Mesothelial cell of epicardium (in vitro differentiated cells): ENCODE results near the gene ISYNA1. TPM values are rescaled to one million over a fixed set of nuclear protein-coding genes. Genes with fewer than 3 reads are reported as not detected.

Experiments used
- DNase-seq, 2 experiments: peaks; one replicate each; pipeline ENCODE4 v3.0.0; 2021; ENCODE audit warnings: low spot score in 2 of 2; ENCODE audit not compliant: unreplicated experiment in 2 of 2
- H3K27ac Mint-ChIP-seq: 2 replicates; pipeline ENCODE4 v1.8.0; 2021; ENCODE audit warnings: mixed read lengths
- H3K27me3 Mint-ChIP-seq: 2 replicates; pipeline ENCODE4 v1.8.0; 2021; ENCODE audit warnings: low read depth, mixed read lengths
- H3K36me3 Mint-ChIP-seq: 2 replicates; pipeline ENCODE4 v1.8.0; 2021; ENCODE audit warnings: mixed read lengths
- H3K4me1 Mint-ChIP-seq: 2 replicates; pipeline ENCODE4 v1.8.0; 2021; ENCODE audit warnings: mixed read lengths
- H3K4me3 Mint-ChIP-seq: 2 replicates; pipeline ENCODE4 v1.8.0; 2021; ENCODE audit warnings: mild to moderate bottlenecking, moderate library complexity, mixed read lengths
- H3K9me3 Mint-ChIP-seq: 2 replicates; pipeline ENCODE4 v1.8.0; 2021; ENCODE audit warnings: mixed read lengths
- total RNA-seq: library from RNA; stranded (reverse); gene quantifications from 3 replicates; pipeline ENCODE4 v1.2.1, GENCODE V29; 2021
- TF ChIP-seq, protein P1 (sequence below): fragments of 200-600 bp; sonication (generic); IDR thresholded peaks from one replicate; pipeline ENCODE4 v1.5.0; 2021; ENCODE audit warnings: antibody characterized with exemption; ENCODE audit not compliant: unreplicated experiment

The ISYNA1 gene
- total RNA-seq, 1 donor from 2014 or later, result 826 TPM

- no peak overlapping the region for H3K27ac Mint-ChIP-seq
- H3K27me3 Mint-ChIP-seq, result peaks cover 2% of the 10 kb centered on the region
Observed at GRCh38 chr19:18392926-18393325, 45.0 kb downstream of the ISYNA1 start.

GRCh38 chr19:18392417-18392816 is 45.5 kb downstream of the ISYNA1 start:
- H3K27me3 Mint-ChIP-seq, result peaks cover 4% of the 10 kb centered on the region
- H3K4me3 Mint-ChIP-seq, result no peak overlapping the region
- H3K9me3 Mint-ChIP-seq, result no peaks in the 10 kb centered on the region
- DNase-seq, result no peak
- H3K27ac Mint-ChIP-seq, result no peak overlapping the region
- no peaks in the 10 kb centered on the region for H3K36me3 Mint-ChIP-seq
- TF ChIP-seq, protein P1, sequence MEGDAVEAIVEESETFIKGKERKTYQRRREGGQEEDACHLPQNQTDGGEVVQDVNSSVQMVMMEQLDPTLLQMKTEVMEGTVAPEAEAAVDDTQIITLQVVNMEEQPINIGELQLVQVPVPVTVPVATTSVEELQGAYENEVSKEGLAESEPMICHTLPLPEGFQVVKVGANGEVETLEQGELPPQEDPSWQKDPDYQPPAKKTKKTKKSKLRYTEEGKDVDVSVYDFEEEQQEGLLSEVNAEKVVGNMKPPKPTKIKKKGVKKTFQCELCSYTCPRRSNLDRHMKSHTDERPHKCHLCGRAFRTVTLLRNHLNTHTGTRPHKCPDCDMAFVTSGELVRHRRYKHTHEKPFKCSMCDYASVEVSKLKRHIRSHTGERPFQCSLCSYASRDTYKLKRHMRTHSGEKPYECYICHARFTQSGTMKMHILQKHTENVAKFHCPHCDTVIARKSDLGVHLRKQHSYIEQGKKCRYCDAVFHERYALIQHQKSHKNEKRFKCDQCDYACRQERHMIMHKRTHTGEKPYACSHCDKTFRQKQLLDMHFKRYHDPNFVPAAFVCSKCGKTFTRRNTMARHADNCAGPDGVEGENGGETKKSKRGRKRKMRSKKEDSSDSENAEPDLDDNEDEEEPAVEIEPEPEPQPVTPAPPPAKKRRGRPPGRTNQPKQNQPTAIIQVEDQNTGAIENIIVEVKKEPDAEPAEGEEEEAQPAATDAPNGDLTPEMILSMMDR, result no peak
- peaks cover 4% of the 10 kb centered on the region for H3K4me1 Mint-ChIP-seq

More at GRCh38 chr19:18392926-18393325, 45.0 kb downstream of the ISYNA1 start:
- no peak for DNase-seq
- TF ChIP-seq, protein P1, result no peak
- Mint-ChIP-seq H3K4me3 (no peak overlapping the region), H3K9me3 (no peaks in the 10 kb centered on the region), H3K36me3 (no peaks in the 10 kb centered on the region), H3K4me1 (peaks cover 2% of the 10 kb centered on the region)

DNA sequence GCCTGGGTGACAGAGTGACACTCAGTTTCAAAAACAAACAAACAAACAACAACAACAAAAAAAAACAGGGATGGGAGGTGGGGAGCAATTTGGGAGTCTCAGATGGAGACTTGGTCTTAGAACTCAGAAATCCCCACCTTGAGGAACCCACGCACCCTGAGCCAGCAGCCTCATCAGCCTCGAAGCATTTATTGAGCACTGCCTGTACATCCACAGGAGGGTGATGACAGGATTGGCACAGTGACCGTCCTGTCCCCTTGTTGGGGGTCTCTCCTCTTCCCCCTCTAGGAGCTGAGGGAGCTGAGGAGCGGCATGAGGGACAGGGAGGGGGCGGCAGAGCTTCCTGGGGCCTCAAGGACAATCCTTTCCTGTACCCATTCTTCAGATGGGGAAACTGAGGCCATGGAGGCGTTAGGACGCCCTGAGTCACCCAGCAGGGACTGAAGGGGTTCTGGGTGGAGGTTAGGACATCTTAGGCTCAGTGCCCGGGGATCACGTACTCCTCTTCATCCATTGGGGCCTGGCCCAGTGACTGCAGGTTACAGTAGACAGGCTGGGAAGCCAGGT is 46.3 kb downstream of the ISYNA1 start:
- Mint-ChIP-seq H3K36me3 (no peaks in the 10 kb centered on the region), H3K27me3 (peaks cover 6% of the 10 kb centered on the region), H3K4me1 (peaks cover 4% of the 10 kb centered on the region), H3K27ac (no peak overlapping the region), H3K4me3 (no peak overlapping the region), H3K9me3 (no peaks in the 10 kb centered on the region)
- TF ChIP-seq, protein P1, result no peak
- no peak for DNase-seq

DNA sequence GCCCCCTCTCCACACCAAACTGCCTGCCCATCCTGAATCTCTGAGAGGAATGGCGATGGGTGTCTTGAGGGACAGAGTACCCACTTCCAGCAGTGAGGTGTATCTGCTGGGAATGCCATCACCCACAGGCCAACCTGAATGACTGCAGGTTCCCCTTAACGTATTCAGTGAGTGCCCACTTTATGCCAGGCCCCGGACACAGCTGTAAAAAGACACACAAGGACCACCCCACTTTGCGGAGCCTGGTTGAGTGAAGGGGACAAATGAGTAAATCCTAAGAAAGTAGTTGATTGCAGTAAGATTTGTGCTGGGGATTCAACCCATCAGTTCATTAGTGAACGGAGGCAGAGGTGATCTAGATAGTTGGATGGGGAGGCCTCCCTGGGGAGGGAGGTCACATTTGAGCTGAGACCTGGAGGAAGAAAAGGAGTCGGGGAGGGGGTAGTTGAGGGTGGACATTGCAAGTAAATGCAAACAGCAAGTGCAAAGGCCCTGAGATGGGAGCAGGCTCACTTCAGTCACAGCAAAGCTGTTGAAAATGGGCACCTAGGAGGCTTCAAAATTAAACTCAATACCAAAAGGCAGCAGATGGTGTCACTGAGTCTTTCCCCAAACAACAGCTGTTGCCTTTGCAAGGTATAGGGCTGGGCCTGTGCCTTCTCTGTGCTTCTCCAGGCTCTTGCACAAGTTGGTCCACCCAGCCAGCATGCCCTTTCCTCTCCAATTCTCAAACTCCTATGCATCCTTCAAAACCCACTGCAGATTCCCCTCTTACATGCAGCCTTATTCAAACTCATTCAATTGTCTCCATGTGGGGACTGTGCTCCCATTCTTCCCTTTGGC is 47.6 kb downstream of the ISYNA1 start:
- Mint-ChIP-seq H3K27ac (no peak overlapping the region), H3K4me3 (no peak overlapping the region), H3K36me3 (no peaks in the 10 kb centered on the region), H3K9me3 (no peaks in the 10 kb centered on the region), H3K4me1 (peaks cover 10% of the 10 kb centered on the region), H3K27me3 (peaks cover 6% of the 10 kb centered on the region)
- no peak for DNase-seq
- TF ChIP-seq, protein P1, result no peak

- no peak overlapping the region for H3K27ac Mint-ChIP-seq
Observed at GRCh38 chr19:18389726-18390064, 48.2 kb downstream of the ISYNA1 start.

More at GRCh38 chr19:18389726-18390064, 48.2 kb downstream of the ISYNA1 start:
- Mint-ChIP-seq H3K4me3 (no peak overlapping the region), H3K9me3 (no peaks in the 10 kb centered on the region), H3K27me3 (peaks cover 6% of the 10 kb centered on the region), H3K4me1 (peaks cover 10% of the 10 kb centered on the region), H3K36me3 (no peaks in the 10 kb centered on the region)
- DNase-seq, result no peak
- TF ChIP-seq, protein P1, result no peak
